GM19239 (cell line): ENCODE data around the gene IL1RL1.

ENCODE experiments used
- DNase-seq: peaks from one replicate; pipeline ENCODE4 v3.0.0; 2011; ENCODE audit warnings: low spot score; ENCODE audit not compliant: insufficient read length
- FAIRE-seq: peaks from 2 replicates; lab custom pipeline; 2011; peaks lifted over from hg19 to GRCh38; lab: Jason Lieb, UNC

The IL1RL1 gene

DNA sequence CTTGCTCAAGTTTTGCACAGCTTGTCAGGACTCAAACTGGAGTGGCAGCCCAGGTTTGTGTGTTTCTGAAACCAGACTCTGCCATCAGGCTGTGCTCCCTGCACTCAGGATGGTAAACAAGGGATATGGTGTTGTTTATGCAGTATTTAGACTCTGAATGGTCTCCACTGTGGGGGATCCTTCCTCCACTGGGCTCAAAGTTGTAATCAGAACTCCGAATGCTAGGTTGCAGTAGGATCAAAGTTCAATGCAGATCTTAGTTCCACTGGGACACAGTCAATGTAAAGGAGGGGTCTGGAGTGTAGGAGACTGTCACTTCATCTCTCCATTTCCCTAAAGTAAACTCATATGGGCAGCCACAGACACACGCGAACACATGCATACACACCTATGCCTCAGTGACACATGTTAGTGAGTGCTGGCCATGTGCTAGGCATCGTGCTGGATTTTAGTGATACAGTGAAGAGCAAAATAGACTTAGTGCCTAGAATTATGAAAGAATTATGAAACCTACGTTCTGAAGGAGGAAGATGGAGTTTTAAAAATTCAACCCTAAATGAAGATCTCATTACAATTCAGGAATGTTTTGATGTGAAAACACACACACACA lies 50.4 kb downstream of the IL1RL1 start:
- DNase-seq: no peak
- no peak for FAIRE-seq

DNA sequence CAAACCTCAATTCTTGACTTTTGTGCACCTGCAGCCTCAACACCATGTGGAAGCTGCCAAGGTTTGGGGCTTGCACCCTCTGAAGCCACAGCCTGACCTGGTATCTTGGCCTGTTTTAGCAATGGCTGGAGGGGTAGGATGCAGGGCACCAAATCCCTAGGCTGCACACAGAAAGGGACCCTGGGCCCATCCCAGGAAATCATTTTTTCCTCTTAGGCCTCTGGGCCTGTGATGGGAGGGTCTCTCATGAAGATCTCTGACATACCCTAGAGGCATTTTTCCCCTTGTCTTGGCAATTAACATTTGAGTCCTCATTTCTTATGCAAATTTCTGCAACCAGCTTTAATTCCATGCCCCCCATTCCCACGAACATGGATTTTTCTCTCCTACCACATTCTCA lies 54.4 kb downstream of the IL1RL1 start:
- FAIRE-seq (no peak), DNase-seq (no peak)

DNA sequence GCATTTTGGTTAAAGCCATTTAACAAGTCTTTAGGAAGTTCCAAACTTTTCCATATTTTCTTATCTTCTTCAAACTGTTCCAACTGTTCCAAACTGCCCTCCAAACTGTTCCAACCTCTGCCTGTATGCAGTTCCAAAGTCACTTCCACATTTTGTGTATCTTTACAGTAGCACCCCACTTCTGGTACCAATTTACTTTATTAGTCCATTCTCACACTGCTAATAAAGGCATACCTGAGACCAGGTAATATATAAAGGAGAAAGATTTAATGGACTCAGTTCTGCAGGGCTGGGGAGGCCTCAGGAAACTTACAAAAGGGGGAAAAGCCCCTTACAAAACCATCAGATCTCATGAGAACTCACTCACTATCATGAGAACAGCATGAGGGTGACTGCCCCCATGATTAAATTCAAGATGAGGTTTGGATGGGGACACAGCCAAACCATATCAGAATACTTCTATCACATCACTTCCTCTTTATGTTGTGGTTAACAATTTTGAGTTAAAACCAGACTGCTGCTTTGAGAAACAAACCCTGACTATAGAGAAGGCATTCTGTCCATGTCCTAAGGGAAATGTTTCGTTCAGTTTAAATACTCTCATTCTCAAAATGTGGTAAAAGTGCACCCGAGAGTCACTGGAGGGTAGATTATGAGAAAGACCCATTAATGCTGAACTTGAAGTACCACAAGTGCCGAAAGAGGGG lies 55.2 kb downstream of the IL1RL1 start:
- FAIRE-seq: peak; percentile 14
- DNase-seq: no peak

DNA sequence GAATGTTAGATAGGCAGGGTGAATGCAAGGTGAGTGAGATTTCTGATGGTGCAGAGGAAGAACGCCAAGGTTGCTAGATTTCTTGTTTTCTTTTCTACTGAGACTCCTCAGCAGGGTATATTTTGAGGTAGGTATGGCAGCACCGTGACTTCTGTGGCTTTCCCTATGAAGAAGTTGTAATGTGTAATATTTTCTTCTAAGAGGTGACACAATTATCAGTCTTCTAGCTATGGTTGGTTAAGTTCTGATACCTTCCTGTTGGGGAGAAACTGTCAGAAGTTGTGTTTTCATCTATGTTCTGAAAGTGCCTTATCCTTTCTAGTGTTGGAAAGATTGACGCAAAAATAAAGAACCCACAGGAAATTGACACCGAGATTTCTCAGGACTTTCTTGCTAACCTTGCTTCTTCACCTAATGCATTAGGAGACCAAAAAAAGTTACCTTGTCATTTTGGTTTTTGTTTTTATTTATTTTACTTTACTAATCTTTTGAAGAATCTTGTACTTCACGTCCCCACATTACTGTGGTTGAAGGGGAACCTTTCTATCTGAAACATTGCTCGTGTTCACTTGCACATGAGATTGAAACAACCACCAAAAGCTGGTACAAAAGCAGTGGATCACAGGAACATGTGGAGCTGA lies 56.1 kb downstream of the IL1RL1 start:
- no peak for DNase-seq
- peak; percentile 68 for FAIRE-seq

DNA sequence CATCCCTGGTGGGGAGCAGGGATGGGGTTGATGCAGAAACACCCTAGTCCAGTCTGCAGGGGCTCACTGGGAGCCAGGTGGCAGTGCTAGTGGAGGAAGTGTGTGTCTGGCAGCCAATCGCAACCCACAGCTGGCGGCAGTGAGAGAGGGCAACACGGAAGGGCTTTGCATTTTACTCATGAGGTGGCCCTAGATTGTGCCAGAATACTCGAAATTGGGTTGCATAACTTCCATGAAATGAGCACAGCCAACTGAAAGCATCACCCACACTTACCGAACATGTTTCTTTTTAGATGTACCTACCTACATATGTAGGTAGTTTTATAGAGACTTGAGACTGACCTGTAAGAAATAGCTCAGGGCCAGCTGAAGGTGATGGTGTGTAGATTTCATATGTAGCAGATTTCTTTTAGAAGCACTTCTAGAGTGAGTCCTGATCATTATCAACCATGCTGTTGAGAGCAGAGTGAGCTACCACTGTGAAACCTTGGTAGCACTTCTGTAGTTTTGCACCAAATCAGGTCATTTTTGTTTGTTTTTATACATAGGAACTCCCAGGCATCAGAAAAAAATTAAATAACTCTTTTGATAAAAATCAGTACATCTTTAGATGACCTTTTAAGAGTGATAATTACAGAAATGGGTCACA lies 57.2 kb downstream of the IL1RL1 start:
- FAIRE-seq (no peak), DNase-seq (no peak)

DNA sequence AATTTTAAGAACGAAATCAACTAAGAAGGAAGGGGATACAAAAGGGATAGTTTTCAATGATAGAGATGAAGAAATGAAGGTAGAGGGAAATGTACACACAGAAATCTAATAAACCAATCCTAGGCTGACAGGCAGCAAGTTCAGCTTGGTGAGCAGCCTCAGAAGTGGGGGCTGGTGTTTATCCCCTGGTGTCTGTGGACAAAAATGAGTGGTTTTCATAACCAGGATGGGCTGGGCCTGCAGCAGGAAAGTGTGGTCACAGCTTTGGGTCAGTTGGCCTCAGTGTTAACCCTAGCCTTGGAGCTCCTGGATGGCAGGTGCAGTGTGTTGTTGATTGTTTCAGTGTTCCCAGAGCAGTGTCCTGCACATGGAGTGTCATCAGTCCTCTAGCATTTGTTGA lies 58.5 kb downstream of the IL1RL1 start:
- FAIRE-seq: no peak
- DNase-seq: no peak

DNA sequence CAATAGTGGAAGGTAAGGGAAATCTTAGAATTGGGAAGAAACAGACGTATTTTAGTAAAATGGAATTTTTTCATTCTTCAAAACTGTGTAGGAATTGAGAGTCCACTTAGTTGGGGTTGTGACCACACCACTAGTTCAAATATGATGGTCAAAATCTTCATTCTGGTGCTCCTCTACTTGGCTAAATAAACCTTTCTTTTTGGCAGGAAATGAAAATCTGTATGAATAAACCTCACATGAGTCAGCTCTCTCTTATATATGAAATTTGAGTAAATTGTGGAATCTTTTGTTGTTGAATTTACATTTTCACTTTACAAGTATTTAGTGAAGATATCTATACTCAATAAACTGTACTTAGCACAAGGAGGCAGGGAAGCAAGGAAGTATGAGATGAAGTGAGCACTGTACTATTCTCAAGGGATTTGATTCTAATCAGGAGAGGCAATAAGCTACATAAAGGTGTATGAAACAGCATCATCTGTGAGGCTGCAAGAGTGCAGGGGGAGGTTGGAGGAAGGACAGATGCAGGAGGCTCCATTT lies 64.8 kb downstream of the IL1RL1 start:
- FAIRE-seq: no peak
- no peak for DNase-seq

DNA sequence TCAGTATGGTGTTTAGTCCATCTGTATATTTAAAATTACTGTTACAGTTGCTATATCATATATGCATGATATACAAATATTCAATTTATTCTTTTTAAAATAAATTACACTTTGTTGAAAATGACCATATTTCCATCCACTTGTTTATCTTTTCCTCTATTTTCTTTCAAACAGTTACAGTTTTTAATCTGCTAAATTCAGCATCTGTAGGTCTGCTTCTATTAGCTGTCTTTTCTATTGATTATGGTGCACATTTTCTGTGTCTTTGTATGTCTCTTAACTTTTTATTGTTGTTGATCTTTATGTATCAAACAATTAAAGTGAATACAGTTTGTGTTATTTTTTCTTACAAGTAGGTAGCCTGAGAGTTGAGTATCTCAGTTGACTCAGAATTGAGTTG lies 72.4 kb downstream of the IL1RL1 start:
- FAIRE-seq (no peak), DNase-seq (no peak)

DNA sequence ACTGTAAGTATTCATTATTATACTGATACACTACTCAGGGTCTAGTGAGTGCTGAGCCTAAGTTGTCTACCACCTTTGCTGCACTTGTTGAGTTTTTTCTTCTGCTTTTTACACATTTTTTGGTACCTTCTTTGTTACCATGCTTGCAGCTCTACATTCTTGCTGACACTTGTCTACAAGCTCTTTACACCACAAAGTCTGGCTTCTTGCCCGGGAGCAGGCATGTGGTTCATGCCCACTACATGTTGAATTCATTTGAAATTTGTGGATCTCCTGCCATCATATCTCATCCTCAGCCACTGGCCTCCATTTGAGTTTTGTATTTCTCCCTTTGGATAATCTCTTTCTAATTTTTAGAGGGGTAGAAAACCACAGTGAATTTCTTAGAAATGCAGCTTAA lies 74.2 kb downstream of the IL1RL1 start:
- FAIRE-seq (no peak), DNase-seq (no peak)

DNA sequence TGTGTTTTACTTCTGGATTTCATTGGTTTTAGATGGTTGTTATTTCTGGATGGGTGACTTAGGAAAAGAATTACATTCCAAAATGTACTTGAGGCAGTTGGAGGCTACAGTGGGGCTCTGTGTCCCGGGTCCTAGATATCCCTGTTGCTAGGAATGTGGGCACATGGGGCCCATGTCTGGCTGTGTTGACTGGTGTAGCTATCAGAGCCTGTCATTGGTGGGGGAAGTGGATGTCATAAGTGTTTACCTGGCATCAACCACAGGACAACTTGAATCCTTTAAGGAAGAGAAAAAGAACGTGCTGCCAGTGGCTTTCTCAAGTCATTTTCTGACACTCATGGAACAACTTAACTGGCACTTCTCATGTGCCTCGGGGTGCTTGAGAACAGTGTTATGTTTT lies 74.6 kb downstream of the IL1RL1 start:
- DNase-seq (no peak), FAIRE-seq (no peak)

DNA sequence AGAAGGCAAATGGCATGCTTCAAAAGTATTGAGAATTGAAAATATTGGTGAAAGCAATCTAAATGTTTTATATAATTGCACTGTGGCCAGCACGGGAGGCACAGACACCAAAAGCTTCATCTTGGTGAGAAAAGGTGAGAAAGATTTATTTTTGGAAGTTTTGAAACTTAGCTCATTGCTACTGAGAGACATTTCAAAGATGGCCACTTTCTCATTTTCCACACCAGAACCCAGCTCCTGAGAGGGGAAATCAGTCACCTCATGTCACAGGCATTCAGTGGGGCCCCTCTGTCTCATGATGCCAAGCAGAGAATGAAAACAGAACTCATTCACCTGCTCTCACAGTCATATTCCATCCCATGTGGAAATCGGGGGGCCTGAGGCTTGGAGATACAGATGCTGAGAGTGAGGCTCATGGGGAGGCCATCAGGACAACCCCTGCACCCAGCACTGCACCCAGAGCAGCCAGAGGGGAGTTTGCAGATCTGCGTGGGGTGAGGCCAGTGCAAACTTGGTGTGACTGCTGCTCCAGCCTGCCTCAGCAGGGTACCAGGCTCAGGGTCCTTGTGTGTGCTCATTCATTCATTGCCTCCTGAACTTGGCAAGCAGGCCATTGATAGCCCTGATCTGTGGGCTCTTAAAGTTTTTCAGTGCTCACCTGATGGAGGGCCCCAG lies 75.6 kb downstream of the IL1RL1 start:
- DNase-seq (no peak), FAIRE-seq (no peak)

DNA sequence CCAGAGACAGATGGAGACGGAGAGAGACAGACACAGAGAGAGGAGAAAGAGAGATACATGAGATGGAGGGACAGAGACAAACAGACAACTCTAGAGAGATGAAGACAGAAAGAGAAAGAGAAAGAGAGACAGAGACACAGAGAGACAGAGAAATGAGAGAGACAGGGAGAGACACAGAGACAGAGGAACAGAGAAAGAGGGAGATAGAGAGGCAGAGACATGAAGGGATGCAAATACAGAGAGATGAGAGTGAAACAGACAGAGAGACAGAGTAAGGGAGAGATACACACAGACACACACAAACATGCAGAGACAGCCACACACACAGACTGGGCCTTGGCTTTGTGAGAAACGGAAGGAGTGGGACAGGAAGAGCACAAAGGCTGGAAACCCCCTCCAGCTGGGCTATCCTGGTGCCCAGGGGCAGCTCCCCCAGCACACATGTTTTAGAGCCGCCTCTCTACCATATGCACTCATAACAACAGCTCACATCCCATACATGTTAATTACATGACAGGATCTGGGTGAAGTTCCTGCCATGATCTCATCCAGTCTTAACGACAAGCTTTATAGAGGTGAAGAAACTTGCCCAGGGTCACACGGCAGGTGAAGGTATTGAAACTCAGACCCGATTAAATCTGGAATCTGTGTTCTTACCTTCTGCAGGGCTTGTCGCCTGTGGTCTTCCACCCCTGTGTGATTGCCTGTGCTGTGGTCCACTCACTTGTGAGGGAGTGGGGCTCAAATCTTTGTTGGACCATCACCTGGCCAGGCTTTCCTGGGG lies 76.6 kb downstream of the IL1RL1 start:
- no peak for DNase-seq
- no peak for FAIRE-seq

DNA sequence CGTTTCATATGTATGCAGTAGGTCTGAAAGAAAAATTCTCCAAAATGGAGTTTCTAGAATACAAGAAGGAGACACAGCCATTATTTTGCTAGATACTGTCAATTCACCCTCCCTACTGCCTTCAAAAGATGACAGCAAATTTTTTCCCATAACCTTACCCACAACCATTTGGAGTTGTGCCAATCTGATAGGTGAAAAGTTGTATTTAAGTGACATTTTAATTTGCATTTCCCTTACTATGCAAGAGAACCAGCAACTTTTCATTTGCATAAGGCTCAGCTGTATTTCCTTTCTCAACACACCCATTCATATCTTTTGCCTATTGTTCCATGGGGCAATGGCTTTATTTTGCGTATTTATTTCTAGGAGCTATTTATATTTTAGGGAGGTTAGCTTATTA lies 80.2 kb downstream of the IL1RL1 start:
- FAIRE-seq (no peak), DNase-seq (no peak)

DNA sequence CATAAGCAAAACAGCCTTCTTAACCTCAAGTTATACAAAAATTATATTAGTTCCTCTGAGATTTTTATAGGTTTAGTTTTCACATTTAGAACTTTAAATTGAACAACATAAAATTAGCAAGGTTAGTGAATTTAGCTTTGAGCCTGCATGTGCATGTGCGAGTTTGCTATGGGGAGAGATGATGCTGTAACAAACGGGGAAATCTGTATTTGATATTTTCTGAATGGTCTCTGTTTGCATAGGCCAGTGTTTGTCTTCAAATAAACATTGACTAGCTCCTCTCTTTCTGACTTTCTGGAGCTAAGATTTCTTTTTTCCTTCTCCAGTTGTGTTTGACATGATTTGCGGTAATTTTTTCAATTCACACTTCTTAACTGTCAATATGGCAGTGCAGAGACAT lies 80.7 kb downstream of the IL1RL1 start:
- no peak for DNase-seq
- no peak for FAIRE-seq

DNA sequence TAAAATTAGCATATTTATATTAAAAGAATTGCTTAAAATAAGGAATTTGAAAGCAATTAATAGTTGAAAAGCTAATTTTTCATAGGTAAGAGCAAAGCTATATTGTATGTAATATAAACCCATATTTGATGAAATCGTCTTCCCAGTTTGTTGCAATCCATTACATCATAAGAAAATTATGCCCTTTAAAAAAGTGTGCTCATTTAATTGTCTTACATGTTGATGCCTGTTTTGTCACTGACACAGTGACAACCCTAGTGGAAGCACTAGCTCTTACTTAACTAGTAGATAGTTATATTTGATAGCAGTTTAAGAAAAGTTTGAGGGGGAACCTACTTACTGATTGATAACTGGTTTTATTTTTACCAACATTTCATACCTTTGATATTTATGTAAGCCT lies 81.6 kb downstream of the IL1RL1 start:
- no peak for DNase-seq
- FAIRE-seq: no peak

DNA sequence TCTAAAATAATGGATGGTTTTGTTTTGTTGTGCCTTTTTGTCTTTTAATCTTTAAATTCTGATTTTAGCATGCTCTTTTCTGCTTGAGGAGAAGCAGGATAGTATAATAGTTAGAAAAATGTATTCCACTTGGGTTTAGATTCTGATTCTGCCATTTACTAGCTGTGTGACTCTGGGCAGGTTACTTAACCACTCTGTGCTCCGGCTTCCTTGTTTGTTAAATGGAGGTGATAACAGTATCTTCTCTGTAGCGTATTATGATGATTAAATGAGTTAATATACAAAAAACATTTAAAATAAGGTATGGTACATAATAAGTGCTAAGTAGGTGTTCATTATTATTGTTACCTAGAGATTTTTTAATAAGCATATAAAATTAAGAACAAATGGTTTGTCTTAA lies 84.6 kb downstream of the IL1RL1 start:
- no peak for FAIRE-seq
- DNase-seq: no peak

DNA sequence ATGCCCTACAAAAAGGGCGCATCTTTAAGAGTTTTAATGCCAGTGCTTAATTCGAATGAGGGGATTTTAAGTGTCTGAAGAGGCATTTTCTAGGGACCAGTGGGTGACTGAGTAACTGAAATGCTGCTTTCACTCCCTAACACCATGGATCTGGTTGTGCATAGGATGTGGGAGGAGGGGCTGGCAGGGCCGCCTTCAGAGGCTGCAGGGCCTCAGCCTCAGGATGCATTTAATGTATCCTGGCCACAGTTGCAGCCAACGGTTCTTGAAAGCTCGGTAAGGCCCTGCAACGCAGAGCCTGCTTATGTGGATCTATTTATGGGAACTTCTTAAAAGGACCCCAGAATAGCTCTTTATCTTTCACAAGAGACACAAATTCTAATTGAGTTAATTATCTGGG lies 85.8 kb downstream of the IL1RL1 start:
- FAIRE-seq (no peak), DNase-seq (no peak)

DNA sequence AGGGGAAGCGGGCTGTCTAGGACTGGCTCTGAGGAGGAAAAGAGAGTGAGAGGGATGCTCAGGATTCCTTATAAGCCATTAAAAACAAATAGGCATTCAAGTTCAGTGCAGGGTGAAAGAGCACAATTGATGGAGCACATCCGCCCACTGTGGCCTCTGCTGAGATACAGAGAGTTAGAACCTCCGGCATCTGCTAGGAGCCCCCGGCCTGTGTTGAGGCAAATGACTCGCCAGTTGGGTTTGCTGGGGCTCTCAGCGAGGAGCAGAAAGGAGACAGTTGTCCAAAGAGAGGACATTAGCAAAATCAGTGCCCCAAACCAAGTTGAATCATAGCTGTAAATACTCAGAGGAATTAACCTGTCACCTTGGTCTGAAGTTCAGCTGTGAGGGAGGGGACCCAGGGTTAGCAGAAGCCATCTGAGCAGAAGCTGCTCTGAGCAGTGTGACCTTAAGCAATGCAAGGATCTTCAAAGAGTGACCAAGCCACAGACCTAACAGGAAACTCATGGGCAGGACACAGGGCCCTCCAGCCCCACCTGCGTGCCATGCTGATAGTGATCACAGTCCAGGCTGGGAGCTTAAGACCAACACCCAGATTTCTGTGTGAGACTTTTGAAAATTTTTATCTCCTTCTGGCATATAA lies 88.3 kb downstream of the IL1RL1 start:
- no peak for FAIRE-seq
- no peak for DNase-seq

DNA sequence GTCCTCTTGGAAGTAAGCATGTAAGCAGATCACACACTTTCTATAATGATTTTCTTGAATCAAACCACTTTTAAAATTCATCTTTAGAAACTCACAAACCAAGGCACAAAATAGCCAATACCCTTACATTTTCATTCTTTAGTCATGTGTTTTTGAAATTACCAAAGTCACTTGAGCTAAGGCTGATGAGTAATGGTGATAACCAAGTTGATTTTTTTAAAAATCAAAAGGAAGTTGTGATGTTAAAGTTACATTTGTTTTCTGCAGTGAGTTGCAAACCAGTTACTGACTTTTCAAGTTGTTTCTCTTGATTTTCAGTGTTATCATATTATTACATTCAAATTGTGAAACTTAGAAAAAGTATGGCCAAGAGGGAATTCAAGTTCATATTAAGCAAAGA lies 90.1 kb downstream of the IL1RL1 start:
- DNase-seq (no peak), FAIRE-seq (no peak)
